Adrenal gland (tissue), 12 donors: ENCODE results near the gene LRRC59. TPM values are rescaled to one million over a fixed set of nuclear protein-coding genes. Genes with fewer than 3 reads are reported as not detected.

Experiments
- DNase-seq, 7 donors: peaks; one replicate each; pipeline ENCODE4 v3.0.0-alpha.2; 2019 to 2020
- H3K27ac ChIP-seq, 5 donors: fragments of 200-600 bp; sonication (generic) in 4 of 5; 1 replicate in 3 of 5; 2 replicates in 2 of 5; pipeline versions ENCODE4 v1.5.1 to v1.8.0; 2016 to 2020; ENCODE audit warnings: mild to moderate bottlenecking in 1 of 5
- H3K27me3 ChIP-seq: fragments of 200-600 bp; 2 replicates; pipeline ENCODE4 v1.8.0; 2021
- H3K36me3 ChIP-seq, 2 donors: fragments of 200-600 bp; replicated peaks in 1 of 2; 1 replicate in 1 of 2; 2 replicates in 1 of 2; pipeline versions ENCODE4 v1.5.1 to v1.8.0; 2018 to 2022
- H3K4me1 ChIP-seq, 2 donors: fragments of 200-600 bp; replicated peaks in 1 of 2; 1 replicate in 1 of 2; 2 replicates in 1 of 2; pipeline versions ENCODE4 v1.5.1 to v1.8.0; 2018 to 2021
- H3K4me3 ChIP-seq, 4 donors: fragments of 200-600 bp; sonication (generic) in 3 of 4; one replicate each; pipeline ENCODE4 v1.5.1; 2016 to 2018
- H3K9me3 ChIP-seq, 3 donors: fragments of 200-600 bp; sonication (generic) in 1 of 3; replicated peaks in 1 of 3; 1 replicate in 2 of 3; 2 replicates in 1 of 3; pipeline versions ENCODE4 v1.5.1 to v1.8.0; 2016 to 2021
- CTCF ChIP-seq, 6 experiments: fragments of 450-650 bp in 4 of 6; fragments of 200-600 bp in 2 of 6; sonication (generic) in 1 of 6; IDR thresholded peaks; 1 replicate in 5 of 6; 2 replicates in 1 of 6; pipeline versions ENCODE4 v1.5.1 to v1.8.0; 2016 to 2021; ENCODE audit warnings: antibody characterized with exemption in 6 of 6, mild to moderate bottlenecking in 2 of 6, moderate library complexity in 1 of 6
- POLR2A ChIP-seq, 2 donors: fragments of 450-650 bp; IDR thresholded peaks; one replicate each; pipeline ENCODE4 v1.6.1; 2017; ENCODE audit warnings: antibody characterized with exemption in 2 of 2, mild to moderate bottlenecking in 2 of 2, moderate library complexity in 1 of 2
- WGBS, 4 donors: extraction: QIAGEN DNeasy Blood & Tissue Kit in 2 of 4; methylation state at CpG; one replicate each; pipeline versions ENCODE4 v1.1.5 to v1.1.7; 2013 to 2017; 5-methylcytosine and 5-hydroxymethylcytosine counted together
- intact Hi-C, 2 donors: fragments of 100-400 bp; cut with DNase I; formaldehyde crosslinking; loops; one replicate each; pipeline versions ENCODE4 v1.14.1 to v1.15.0; 2022 to 2023
- polyA plus RNA-seq, 3 donors: library from polyadenylated mRNA; stranded (reverse); fragments of 200-250 nt in 2 of 3; fragments of 350-450 nt in 1 of 3; fragmentation: Illumina TruSeq in 1 of 3; extraction: RNeasy Lipid Tissue Mini Kit (QIAGEN cat#74804) in 1 of 3; gene quantifications; one replicate each; pipeline ENCODE4 v1.2.3, GENCODE V29; 2013 to 2014
- total RNA-seq, 9 donors: library from RNA; depleted of rRNA in 4 of 9; stranded (reverse); fragments of >200 nt in 4 of 9; fragments of 120-200 nt in 1 of 9; fragmentation: NEBNext Ultra II Directional in 1 of 9; extraction: Animal tissue kit (Norgen Biotek cat#: 25700) in 1 of 9; gene quantifications; one replicate each; pipeline versions ENCODE4 v1.1.0 to v1.2.4, GENCODE V29; 2013 to 2023
- donor health status: healthy with polysubstance abuse.
- donor health status: Bipolar disorder and iron deficiency.
- donor health status: DM: yes; HTN: yes; CAD: no.
- donor health status: DM: no; HTN: no; CAD: no.
- donor health status: DM: no; HTN: no; CAD: no.
- donor health status: DM: yes; HTN: yes; CAD: no.

LRRC59 gene
- total and polyA plus RNA-seq, 12 donors, result 38.0 to 337 (median 107) TPM

GRCh38 chr17:50382931-50383330 lies 14.4 kb downstream of the LRRC59 start:
- no peak overlapping the region for H3K27ac ChIP-seq
- no peak for TF ChIP-seq POLR2A (IDR thresholded peaks at IDR 0.05)
- no peak for TF ChIP-seq CTCF (IDR thresholded peaks at IDR 0.05)
- 95 to 96% (median 95%) methylated on average over 8 to 12 of the region's 12 CpGs for WGBS, 4 donors
- H3K9me3 ChIP-seq, result no peaks in the 10 kb centered on the region
- peaks cover 0 to 79% of the 10 kb centered on the region in 2 donors for H3K36me3 ChIP-seq
- no peak overlapping the region for H3K4me3 ChIP-seq
- no peaks in the 10 kb centered on the region for H3K27me3 ChIP-seq
- no peak for DNase-seq
- H3K4me1 ChIP-seq, result no peaks in the 10 kb centered on the region
- intact Hi-C loops, result no loop called here

GRCh38 chr17:50381920-50382319 lies 15.4 kb downstream of the LRRC59 start:
- no peaks in the 10 kb centered on the region for H3K9me3 ChIP-seq

GRCh38 chr17:50381260-50381815 lies 16.0 kb downstream of the LRRC59 start:
- no peak for TF ChIP-seq CTCF (IDR thresholded peaks at IDR 0.05)
- no peak for TF ChIP-seq POLR2A (IDR thresholded peaks at IDR 0.05)
- Histone ChIP-seq H3K27me3 (no peaks in the 10 kb centered on the region), H3K4me3 (no peak overlapping the region), H3K4me1 (no peaks in the 10 kb centered on the region), H3K9me3 (no peaks in the 10 kb centered on the region), H3K36me3 (peaks cover 0 to 63% of the 10 kb centered on the region in 2 donors), H3K27ac (no peak overlapping the region)
- intact Hi-C loops, result no loop called here
- DNase-seq, result no peak
- WGBS, 4 donors, result 87 to 93% (median 91%) methylated on average over 7 of the region's 7 CpGs

More at GRCh38 chr17:50381920-50382319, 15.4 kb downstream of the LRRC59 start:
- WGBS, 4 donors, result 34 to 52% (median 41%) methylated on average over 3 of the region's 3 CpGs
- Histone ChIP-seq H3K4me3 (no peak overlapping the region), H3K27ac (no peak overlapping the region), H3K27me3 (no peaks in the 10 kb centered on the region), H3K4me1 (no peaks in the 10 kb centered on the region), H3K36me3 (peaks cover 0 to 69% of the 10 kb centered on the region in 2 donors)
- intact Hi-C loops, result no loop called here
- DNase-seq, result peak in 3 of 7 donors; percentile 40 to 67 (median 48)
- TF ChIP-seq POLR2A (IDR thresholded peaks at IDR 0.05) (no peak), CTCF (IDR thresholded peaks at IDR 0.05) (no peak)

- Histone ChIP-seq H3K27me3 (no peaks in the 10 kb centered on the region), H3K36me3 (peaks cover 0 to 56% of the 10 kb centered on the region in 2 donors), H3K4me1 (no peaks in the 10 kb centered on the region), H3K27ac (no peak overlapping the region), H3K9me3 (no peaks in the 10 kb centered on the region), H3K4me3 (no peak overlapping the region)
- 85 to 91% (median 89%) methylated on average over 10 to 13 of the region's 13 CpGs for WGBS, 4 donors
- TF ChIP-seq POLR2A (IDR thresholded peaks at IDR 0.05) (no peak), CTCF (IDR thresholded peaks at IDR 0.05) (no peak)
- intact Hi-C loops, result no loop called here
- no peak for DNase-seq
Measured at GRCh38 chr17:50380369-50381259, 16.7 kb downstream of the LRRC59 start.
